Mucosa of stomach (tissue), 1 donor: ENCODE data around the gene CCDC142.

Experiments
- H3K27me3 ChIP-seq: one replicate; pipeline ENCODE4 v1.7.0; 2013; ENCODE audit warnings: mild to moderate bottlenecking, low read length; ENCODE audit not compliant: control insufficient read depth, insufficient read depth
- H3K36me3 ChIP-seq: one replicate; pipeline ENCODE4 v1.7.0; 2013; ENCODE audit warnings: low read length; ENCODE audit not compliant: control insufficient read depth, insufficient read depth
- H3K4me1 ChIP-seq: one replicate; pipeline ENCODE4 v1.7.0; 2013; ENCODE audit warnings: mild to moderate bottlenecking, low read length; ENCODE audit not compliant: control insufficient read depth, insufficient read depth
- H3K4me3 ChIP-seq: one replicate; pipeline ENCODE4 v1.7.0; 2013; ENCODE audit warnings: low read length
- H3K9ac ChIP-seq: one replicate; pipeline ENCODE4 v1.7.0; 2013; ENCODE audit warnings: mild to moderate bottlenecking, low read length, moderate library complexity
- H3K9me3 ChIP-seq: one replicate; pipeline ENCODE4 v1.7.0; 2013; ENCODE audit warnings: mild to moderate bottlenecking, low read length, moderate library complexity; ENCODE audit not compliant: control insufficient read depth
- donor health status: Pancreatic carcinoma.

The CCDC142 gene

GRCh38 chr2:74436848-74437695 lies 45.7 kb downstream of the CCDC142 start:
- no peak overlapping the region for H3K9ac ChIP-seq

GRCh38 chr2:74436111-74436805 lies 46.5 kb downstream of the CCDC142 start:
- no peak overlapping the region for H3K9ac ChIP-seq
- no peaks in the 10 kb centered on the region for H3K9me3 ChIP-seq
- H3K36me3 ChIP-seq = no peaks in the 10 kb centered on the region
- H3K27me3 ChIP-seq = peaks cover 6% of the 10 kb centered on the region
- peaks cover 21% of the 10 kb centered on the region for H3K4me1 ChIP-seq
- H3K4me3 ChIP-seq = no peak overlapping the region

More at GRCh38 chr2:74436848-74437695, 45.7 kb downstream of the CCDC142 start:
- Histone ChIP-seq H3K4me3 (no peak overlapping the region), H3K9me3 (no peaks in the 10 kb centered on the region), H3K4me1 (peaks cover 26% of the 10 kb centered on the region), H3K27me3 (peaks cover 9% of the 10 kb centered on the region), H3K36me3 (no peaks in the 10 kb centered on the region)

- H3K4me1 ChIP-seq = peaks cover 16% of the 10 kb centered on the region
- no peaks in the 10 kb centered on the region for H3K27me3 ChIP-seq
- no peaks in the 10 kb centered on the region for H3K9me3 ChIP-seq
- peaks cover 5% of the 10 kb centered on the region for H3K36me3 ChIP-seq
- H3K4me3 ChIP-seq = no peak overlapping the region
- H3K9ac ChIP-seq = no peak overlapping the region
Measured at GRCh38 chr2:74430502-74430901, 52.3 kb downstream of the CCDC142 start.

GRCh38 chr2:74429487-74430451 lies 53.0 kb downstream of the CCDC142 start:
- H3K27me3 ChIP-seq = no peaks in the 10 kb centered on the region
- no peak overlapping the region for H3K9ac ChIP-seq
- H3K36me3 ChIP-seq = peaks cover 5% of the 10 kb centered on the region
- no peaks in the 10 kb centered on the region for H3K9me3 ChIP-seq
- H3K4me3 ChIP-seq = no peak overlapping the region
- H3K4me1 ChIP-seq = peaks cover 16% of the 10 kb centered on the region

GRCh38 chr2:74428675-74429074 lies 54.1 kb downstream of the CCDC142 start:
- H3K36me3 ChIP-seq = peaks cover 5% of the 10 kb centered on the region
- H3K4me3 ChIP-seq = no peak overlapping the region
- H3K9ac ChIP-seq = no peak overlapping the region
- no peaks in the 10 kb centered on the region for H3K27me3 ChIP-seq
- H3K4me1 ChIP-seq = peaks cover 16% of the 10 kb centered on the region
- H3K9me3 ChIP-seq = no peaks in the 10 kb centered on the region

- H3K4me3 ChIP-seq = no peak overlapping the region
- H3K9ac ChIP-seq = no peak overlapping the region
- no peaks in the 10 kb centered on the region for H3K9me3 ChIP-seq
- H3K27me3 ChIP-seq = no peaks in the 10 kb centered on the region
- peaks cover 16% of the 10 kb centered on the region for H3K4me1 ChIP-seq
- peaks cover 5% of the 10 kb centered on the region for H3K36me3 ChIP-seq
Measured at GRCh38 chr2:74427551-74427950, 55.2 kb downstream of the CCDC142 start.

- Histone ChIP-seq H3K4me3 (no peak overlapping the region), H3K4me1 (peaks cover 23% of the 10 kb centered on the region), H3K36me3 (peaks cover 5% of the 10 kb centered on the region), H3K9me3 (no peaks in the 10 kb centered on the region), H3K27me3 (no peaks in the 10 kb centered on the region), H3K9ac (no peak overlapping the region)
Measured at GRCh38 chr2:74426181-74426758, 56.5 kb downstream of the CCDC142 start.

GRCh38 chr2:74425523-74425922 lies 57.3 kb downstream of the CCDC142 start:
- no peaks in the 10 kb centered on the region for H3K9me3 ChIP-seq
- no peak overlapping the region for H3K4me3 ChIP-seq
- no peak overlapping the region for H3K9ac ChIP-seq
- H3K4me1 ChIP-seq = peaks cover 28% of the 10 kb centered on the region
- H3K27me3 ChIP-seq = no peaks in the 10 kb centered on the region
- H3K36me3 ChIP-seq = peaks cover 5% of the 10 kb centered on the region

- Histone ChIP-seq H3K9me3 (no peaks in the 10 kb centered on the region), H3K36me3 (peaks cover 1% of the 10 kb centered on the region)
Measured at GRCh38 chr2:74424995-74425406, 57.8 kb downstream of the CCDC142 start.

GRCh38 chr2:74424139-74424992 lies 58.4 kb downstream of the CCDC142 start:
- no peaks in the 10 kb centered on the region for H3K36me3 ChIP-seq
- no peak overlapping the region for H3K4me3 ChIP-seq
- H3K27me3 ChIP-seq = no peaks in the 10 kb centered on the region
- no peak overlapping the region for H3K9ac ChIP-seq
- H3K4me1 ChIP-seq = peaks cover 17% of the 10 kb centered on the region
- no peaks in the 10 kb centered on the region for H3K9me3 ChIP-seq

More at GRCh38 chr2:74424995-74425406, 57.8 kb downstream of the CCDC142 start:
- Histone ChIP-seq H3K4me3 (no peak overlapping the region), H3K4me1 (peaks cover 23% of the 10 kb centered on the region), H3K27me3 (no peaks in the 10 kb centered on the region), H3K9ac (no peak overlapping the region)
